Measurements from ENCODE around the gene RNF217. TPM values are rescaled to one million over a fixed set of nuclear protein-coding genes. Genes with fewer than 3 reads are reported as not detected.

Gene RNF217
- total RNA-seq, 1 experiment from 2014 or later = 12.2 TPM

DNA sequence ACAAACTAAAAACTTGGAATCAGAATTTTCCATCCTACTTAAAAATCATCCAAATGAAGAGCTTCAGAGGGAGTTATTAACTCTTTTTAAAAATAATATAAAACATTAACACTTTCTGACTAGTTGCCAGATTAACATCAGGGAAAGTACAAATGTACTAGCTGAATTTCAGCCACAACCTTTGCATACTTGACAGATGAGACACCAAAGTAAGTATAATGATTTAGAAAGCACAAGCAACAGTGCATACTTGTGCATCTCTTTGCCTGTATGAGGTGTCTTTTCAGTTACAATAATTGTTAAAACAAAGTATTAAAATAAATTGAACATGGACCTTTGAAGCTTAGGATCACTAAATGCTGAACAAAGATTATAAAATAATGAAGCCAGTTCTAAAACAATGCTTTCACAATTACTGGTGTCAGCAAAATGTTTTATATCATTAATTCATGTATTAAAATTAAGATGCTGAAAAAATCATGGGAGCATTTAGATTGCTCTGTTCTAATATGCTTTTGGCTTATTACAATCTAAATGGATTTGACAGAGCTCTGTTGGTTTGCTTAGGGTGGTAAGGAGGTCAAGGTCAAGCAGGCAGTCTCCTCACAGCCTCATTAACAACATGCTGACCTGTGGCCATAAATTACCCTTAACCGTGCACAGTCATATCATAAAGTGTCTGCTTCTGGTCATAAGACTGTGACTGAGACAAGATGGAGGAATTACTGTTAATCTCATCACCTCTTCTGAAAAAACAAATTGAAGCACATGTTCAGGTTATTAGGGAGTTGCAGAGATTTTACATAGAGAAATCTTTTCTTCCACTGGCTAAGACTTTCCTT, 15.1 kb downstream of the RNF217 start:
- ATAC-seq (no peak), DNase-seq (ENCODE audit: low spot score) (no peak)
- peaks cover 16% of the 10 kb centered on the region for H3K4me1 Mint-ChIP-seq
- H3K4me3 Mint-ChIP-seq = no peak overlapping the region
- CTCF ChIA-PET = no interaction called here
- no peaks in the 10 kb centered on the region for H3K27me3 Mint-ChIP-seq (ENCODE audit: low read depth)
- peaks cover 19% of the 10 kb centered on the region for H3K9me3 Mint-ChIP-seq
- POLR2A ChIA-PET = no interaction called here
- no peak overlapping the region for H3K27ac Mint-ChIP-seq
- H3K36me3 Mint-ChIP-seq = peaks cover 24% of the 10 kb centered on the region
- TF ChIP-seq, protein P1, sequence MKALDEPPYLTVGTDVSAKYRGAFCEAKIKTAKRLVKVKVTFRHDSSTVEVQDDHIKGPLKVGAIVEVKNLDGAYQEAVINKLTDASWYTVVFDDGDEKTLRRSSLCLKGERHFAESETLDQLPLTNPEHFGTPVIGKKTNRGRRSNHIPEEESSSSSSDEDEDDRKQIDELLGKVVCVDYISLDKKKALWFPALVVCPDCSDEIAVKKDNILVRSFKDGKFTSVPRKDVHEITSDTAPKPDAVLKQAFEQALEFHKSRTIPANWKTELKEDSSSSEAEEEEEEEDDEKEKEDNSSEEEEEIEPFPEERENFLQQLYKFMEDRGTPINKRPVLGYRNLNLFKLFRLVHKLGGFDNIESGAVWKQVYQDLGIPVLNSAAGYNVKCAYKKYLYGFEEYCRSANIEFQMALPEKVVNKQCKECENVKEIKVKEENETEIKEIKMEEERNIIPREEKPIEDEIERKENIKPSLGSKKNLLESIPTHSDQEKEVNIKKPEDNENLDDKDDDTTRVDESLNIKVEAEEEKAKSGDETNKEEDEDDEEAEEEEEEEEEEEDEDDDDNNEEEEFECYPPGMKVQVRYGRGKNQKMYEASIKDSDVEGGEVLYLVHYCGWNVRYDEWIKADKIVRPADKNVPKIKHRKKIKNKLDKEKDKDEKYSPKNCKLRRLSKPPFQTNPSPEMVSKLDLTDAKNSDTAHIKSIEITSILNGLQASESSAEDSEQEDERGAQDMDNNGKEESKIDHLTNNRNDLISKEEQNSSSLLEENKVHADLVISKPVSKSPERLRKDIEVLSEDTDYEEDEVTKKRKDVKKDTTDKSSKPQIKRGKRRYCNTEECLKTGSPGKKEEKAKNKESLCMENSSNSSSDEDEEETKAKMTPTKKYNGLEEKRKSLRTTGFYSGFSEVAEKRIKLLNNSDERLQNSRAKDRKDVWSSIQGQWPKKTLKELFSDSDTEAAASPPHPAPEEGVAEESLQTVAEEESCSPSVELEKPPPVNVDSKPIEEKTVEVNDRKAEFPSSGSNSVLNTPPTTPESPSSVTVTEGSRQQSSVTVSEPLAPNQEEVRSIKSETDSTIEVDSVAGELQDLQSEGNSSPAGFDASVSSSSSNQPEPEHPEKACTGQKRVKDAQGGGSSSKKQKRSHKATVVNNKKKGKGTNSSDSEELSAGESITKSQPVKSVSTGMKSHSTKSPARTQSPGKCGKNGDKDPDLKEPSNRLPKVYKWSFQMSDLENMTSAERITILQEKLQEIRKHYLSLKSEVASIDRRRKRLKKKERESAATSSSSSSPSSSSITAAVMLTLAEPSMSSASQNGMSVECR (CRISPR knock-in tag; IDR thresholded peaks at IDR 0.05; ENCODE audit: borderline replicate concordance) = no peak
- TF ChIP-seq SP1 (CRISPR knock-in tag; conservative IDR thresholded peaks at IDR 0.05) (no peak), ELF4 (CRISPR knock-in tag; IDR thresholded peaks at IDR 0.05; ENCODE audit: low read depth) (no peak), TEAD4 (CRISPR knock-in tag; IDR thresholded peaks at IDR 0.05) (no peak), TP53 (CRISPR knock-in tag; IDR thresholded peaks at IDR 0.05) (no peak), SMAD4 (CRISPR knock-in tag; IDR thresholded peaks at IDR 0.05) (no peak), TCF7 (CRISPR knock-in tag; IDR thresholded peaks at IDR 0.05; ENCODE audit: low read depth) (no peak), IRF2 (CRISPR knock-in tag; IDR thresholded peaks at IDR 0.05; ENCODE audit: borderline replicate concordance, low read depth) (no peak), ESRRA (CRISPR knock-in tag; IDR thresholded peaks at IDR 0.05; ENCODE audit: borderline replicate concordance) (no peak), MYBL2 (CRISPR knock-in tag; IDR thresholded peaks at IDR 0.05) (no peak), ETV6 (CRISPR knock-in tag; IDR thresholded peaks at IDR 0.05) (no peak), JUN (CRISPR knock-in tag; IDR thresholded peaks at IDR 0.05) (no peak)
- TF ChIP-seq, protein P2, sequence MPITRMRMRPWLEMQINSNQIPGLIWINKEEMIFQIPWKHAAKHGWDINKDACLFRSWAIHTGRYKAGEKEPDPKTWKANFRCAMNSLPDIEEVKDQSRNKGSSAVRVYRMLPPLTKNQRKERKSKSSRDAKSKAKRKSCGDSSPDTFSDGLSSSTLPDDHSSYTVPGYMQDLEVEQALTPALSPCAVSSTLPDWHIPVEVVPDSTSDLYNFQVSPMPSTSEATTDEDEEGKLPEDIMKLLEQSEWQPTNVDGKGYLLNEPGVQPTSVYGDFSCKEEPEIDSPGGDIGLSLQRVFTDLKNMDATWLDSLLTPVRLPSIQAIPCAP (CRISPR knock-in tag; IDR thresholded peaks at IDR 0.05) = no peak
- TF ChIP-seq, protein P3, sequence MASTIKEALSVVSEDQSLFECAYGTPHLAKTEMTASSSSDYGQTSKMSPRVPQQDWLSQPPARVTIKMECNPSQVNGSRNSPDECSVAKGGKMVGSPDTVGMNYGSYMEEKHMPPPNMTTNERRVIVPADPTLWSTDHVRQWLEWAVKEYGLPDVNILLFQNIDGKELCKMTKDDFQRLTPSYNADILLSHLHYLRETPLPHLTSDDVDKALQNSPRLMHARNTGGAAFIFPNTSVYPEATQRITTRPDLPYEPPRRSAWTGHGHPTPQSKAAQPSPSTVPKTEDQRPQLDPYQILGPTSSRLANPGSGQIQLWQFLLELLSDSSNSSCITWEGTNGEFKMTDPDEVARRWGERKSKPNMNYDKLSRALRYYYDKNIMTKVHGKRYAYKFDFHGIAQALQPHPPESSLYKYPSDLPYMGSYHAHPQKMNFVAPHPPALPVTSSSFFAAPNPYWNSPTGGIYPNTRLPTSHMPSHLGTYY (CRISPR knock-in tag; IDR thresholded peaks at IDR 0.05) = no peak
- TF ChIP-seq, protein P4, sequence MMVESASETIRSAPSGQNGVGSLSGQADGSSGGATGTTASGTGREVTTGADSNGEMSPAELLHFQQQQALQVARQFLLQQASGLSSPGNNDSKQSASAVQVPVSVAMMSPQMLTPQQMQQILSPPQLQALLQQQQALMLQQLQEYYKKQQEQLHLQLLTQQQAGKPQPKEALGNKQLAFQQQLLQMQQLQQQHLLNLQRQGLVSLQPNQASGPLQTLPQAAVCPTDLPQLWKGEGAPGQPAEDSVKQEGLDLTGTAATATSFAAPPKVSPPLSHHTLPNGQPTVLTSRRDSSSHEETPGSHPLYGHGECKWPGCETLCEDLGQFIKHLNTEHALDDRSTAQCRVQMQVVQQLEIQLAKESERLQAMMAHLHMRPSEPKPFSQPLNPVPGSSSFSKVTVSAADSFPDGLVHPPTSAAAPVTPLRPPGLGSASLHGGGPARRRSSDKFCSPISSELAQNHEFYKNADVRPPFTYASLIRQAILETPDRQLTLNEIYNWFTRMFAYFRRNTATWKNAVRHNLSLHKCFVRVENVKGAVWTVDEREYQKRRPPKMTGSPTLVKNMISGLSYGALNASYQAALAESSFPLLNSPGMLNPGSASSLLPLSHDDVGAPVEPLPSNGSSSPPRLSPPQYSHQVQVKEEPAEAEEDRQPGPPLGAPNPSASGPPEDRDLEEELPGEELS (CRISPR knock-in tag; IDR thresholded peaks at IDR 0.05) = no peak
- TF ChIP-seq, protein P5, sequence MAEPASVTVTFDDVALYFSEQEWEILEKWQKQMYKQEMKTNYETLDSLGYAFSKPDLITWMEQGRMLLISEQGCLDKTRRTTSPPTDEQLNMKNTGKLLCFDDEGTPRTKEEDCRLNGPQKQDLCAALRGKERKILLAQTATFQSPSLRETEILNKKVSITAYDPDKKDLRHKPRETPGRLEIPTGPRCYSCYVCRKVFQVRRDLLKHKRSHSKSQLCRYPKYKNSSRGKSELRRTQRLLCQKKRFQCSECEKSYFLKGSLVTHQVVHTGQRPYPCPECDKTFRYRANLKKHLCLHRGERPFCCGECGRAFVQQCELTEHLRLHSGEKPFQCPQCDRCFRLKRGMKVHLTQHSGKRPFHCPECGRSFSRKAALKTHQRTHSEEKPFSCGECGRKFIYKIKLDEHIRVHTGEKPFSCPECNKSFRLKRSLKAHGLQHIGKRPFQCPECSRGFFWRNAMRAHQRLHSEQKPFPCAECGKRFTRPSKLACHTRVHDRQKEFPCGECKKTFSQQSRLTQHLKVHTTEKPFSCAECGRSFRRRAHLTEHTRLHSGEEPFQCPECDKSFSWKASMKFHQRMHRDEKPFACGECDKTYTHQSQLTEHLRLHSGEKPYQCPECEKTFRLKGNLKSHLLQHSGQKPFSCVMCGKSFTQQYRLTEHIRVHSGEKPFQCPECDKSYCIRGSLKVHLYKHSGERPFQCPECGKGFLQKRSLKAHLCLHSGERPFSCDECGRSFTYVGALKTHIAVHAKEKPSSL (CRISPR knock-in tag; conservative IDR thresholded peaks at IDR 0.05) = no peak
- TF ChIP-seq, protein P6, sequence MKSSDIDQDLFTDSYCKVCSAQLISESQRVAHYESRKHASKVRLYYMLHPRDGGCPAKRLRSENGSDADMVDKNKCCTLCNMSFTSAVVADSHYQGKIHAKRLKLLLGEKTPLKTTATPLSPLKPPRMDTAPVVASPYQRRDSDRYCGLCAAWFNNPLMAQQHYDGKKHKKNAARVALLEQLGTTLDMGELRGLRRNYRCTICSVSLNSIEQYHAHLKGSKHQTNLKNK (CRISPR knock-in tag; IDR thresholded peaks at IDR 0.05) = no peak
- TF ChIP-seq, protein P7, sequence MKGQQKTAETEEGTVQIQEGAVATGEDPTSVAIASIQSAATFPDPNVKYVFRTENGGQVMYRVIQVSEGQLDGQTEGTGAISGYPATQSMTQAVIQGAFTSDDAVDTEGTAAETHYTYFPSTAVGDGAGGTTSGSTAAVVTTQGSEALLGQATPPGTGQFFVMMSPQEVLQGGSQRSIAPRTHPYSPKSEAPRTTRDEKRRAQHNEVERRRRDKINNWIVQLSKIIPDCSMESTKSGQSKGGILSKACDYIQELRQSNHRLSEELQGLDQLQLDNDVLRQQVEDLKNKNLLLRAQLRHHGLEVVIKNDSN (CRISPR knock-in tag; IDR thresholded peaks at IDR 0.05) = no peak
- TF ChIP-seq, protein P8, sequence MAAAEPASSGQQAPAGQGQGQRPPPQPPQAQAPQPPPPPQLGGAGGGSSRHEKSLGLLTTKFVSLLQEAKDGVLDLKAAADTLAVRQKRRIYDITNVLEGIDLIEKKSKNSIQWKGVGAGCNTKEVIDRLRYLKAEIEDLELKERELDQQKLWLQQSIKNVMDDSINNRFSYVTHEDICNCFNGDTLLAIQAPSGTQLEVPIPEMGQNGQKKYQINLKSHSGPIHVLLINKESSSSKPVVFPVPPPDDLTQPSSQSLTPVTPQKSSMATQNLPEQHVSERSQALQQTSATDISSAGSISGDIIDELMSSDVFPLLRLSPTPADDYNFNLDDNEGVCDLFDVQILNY (CRISPR knock-in tag; IDR thresholded peaks at IDR 0.05) = no peak
- TF ChIP-seq, protein P9, sequence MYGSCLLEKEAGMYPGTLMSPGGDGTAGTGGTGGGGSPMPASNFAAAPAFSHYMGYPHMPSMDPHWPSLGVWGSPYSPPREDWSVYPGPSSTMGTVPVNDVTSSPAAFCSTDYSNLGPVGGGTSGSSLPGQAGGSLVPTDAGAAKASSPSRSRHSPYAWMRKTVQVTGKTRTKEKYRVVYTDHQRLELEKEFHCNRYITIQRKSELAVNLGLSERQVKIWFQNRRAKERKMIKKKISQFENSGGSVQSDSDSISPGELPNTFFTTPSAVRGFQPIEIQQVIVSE (CRISPR knock-in tag; IDR thresholded peaks at IDR 0.05; ENCODE audit: borderline replicate concordance) = no peak

Data from WTC11 (cell line).